CD4-positive, alpha-beta T cell treated with Interleukin-12 subunit alpha and Interleukin-12 subunit beta, for 1 hour (primary cell): Measurements from ENCODE around the gene SYCN.
"Not testable (repeated sequence)": the region's sequence is repeated elsewhere in the genome, so short reads cannot be mapped to it uniquely, and the experiment has no call there.

Experiments
- DNase-seq: peaks from one replicate; pipeline ENCODE4 v3.0.0-alpha.2; 2020

Gene SYCN

DNA sequence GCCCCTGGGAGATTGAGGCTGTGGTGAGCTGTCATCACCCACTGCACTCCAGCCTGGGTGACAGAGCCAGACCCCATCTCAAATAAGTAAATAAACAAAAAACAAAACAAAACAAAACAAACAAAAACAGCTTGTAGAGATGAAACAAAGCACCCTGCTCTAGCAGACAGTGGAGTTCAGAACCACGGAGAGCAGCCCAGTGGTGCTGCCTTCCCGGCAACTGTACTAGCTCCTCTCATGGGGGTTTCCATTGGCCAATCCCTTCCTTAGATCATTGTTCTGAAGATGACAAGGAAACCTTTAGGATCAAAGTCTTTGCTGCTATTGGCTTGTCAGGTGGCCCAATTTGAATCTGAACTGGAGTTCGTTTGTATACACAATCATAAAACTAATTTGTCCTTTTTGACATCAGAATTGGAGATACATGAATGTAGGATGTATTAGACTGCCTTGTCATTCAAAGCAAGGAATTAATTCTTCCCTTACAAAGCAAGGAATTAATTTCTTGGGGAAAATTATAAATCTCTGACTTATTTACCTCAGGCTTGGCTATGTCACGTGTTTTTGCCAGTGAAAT is 19.7 kb upstream of the SYCN start:
- DNase-seq, result no peak

- peak; percentile 20 for DNase-seq
Measured at GRCh38 chr19:39219108-39219507, 15.0 kb upstream of the SYCN start.

DNA sequence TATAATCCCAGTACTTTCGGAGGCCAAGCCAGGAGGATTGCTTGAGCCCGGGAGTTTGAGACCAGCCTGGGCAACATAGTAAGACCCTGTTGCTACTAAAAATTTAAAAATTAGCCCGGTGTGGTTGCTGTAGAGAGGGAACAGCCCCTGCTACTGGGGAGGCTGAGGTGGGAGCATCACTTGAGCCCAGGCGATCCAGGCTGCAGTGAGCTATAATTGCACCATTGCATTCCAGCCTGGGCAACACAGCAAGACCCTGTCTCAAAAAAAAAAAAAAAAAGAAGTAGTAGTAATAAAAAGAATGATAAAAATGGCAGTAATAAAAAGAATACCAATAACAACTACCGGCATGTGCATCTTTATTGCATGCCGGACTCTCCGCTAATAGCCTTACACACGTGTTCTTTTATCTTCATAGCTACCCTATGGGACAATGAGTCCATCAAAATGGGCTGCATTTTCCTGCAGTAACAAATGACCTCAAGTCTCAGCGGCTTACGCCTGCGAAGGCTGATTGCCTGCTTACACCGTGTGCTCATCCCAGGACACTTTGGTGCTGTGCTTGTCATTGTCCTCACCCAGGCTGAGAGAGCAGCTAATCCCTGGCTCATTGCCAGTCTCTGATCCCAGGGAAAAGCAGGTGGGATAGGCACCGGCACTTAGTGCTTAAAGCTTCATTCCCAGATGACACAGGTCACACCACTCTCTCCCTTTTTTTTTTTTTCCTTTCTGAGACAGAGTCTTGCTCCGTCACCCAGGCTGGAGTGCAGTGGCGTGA is 14.4 kb upstream of the SYCN start:
- no peak for DNase-seq

DNA sequence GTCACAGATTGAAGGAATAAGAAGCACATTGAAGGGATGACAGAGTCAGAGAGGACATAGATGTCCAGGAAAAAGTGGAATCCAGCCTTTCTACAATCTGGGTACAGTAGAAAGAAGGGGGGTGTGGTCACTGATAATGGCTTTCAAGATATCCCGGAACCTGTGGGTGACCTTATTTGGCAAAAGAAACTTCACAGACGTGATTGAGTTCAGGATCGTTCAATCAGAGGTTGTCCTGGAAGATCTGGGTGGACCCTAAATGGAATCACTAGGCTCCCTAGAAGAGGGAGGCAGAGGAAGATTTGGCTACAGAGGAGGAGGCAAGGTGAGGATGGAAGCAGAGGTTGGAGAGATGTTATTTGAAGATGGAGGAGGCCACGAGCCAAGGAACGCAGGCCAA is 13.0 kb upstream of the SYCN start:
- DNase-seq, result no peak

- not testable (repeated sequence) for DNase-seq
Measured at GRCh38 chr19:39215323-39215722, 11.3 kb upstream of the SYCN start.

DNA sequence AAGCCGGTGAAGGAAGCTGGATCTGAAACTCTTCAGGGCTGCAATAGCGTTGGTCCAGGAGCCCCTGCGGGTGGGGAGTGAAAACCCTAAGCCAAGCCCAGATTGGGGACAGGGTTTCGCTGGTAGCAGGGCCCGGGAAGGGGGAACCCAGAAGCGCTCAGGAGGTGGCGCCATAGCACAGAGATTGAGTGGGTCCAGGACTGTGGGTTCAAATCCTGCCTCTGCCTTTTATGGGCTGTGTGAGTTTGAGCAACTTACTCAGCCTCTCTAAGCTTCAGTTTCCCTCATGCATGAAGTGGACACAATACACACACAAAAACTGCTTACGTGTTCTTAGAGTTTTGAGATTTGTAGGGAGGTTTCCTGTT is 8.3 kb upstream of the SYCN start:
- peak; percentile 70 for DNase-seq

GRCh38 chr19:39211731-39212374 is 7.8 kb upstream of the SYCN start:
- no peak for DNase-seq

- no peak for DNase-seq
Measured at GRCh38 chr19:39209196-39209595, 5.1 kb upstream of the SYCN start.

GRCh38 chr19:39208175-39208795 is 4.2 kb upstream of the SYCN start:
- no peak for DNase-seq

- no peak for DNase-seq
Measured at GRCh38 chr19:39207293-39207836, 3.3 kb upstream of the SYCN start.

GRCh38 chr19:39206122-39206521 is 2.1 kb upstream of the SYCN start:
- DNase-seq, result no peak

GRCh38 chr19:39205449-39205764 is 1.3 kb upstream of the SYCN start:
- no peak for DNase-seq

DNA sequence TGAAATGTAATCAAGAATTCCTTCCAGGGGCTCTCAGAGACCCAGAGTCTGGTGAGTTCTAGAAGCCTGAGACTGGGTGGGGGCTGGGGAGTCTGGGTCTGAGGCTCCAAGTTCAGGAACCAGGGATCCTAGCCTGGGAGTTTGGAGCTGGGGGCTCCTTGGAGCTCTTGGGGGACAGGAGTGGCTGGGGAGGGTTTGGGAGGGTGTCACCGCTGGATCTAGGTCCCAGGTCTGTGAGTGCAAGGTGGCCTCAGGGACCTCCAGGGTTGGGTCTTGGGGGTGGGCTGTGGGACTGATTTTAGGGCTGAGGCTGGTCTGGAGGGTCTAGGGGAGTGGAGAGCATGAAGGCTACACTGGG is 1.1 kb downstream of the SYCN start:
- no peak for DNase-seq

- no peak for DNase-seq
Measured at GRCh38 chr19:39200803-39201115, 3.3 kb downstream of the SYCN start.

GRCh38 chr19:39200066-39200802 is 3.8 kb downstream of the SYCN start:
- no peak for DNase-seq

DNA sequence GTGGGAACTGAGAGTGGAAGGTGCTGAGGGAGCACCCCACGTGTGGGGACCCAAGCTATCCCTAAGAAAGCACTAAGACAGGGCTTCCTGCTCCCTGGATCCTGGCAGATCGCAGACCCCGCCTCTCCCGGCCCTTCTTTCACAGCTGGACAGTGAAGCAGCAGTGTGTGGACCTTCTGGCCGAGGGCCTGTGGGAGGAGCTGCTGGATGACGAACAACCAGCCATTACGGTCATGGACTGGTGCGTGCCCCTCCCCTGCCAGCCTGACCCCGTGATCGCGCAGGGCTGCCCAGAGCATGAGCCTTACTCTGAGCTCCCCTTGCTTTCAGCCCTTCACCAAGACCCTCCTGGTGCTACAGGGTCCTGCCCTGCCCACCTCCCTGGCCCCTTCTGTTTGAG is 5.0 kb downstream of the SYCN start:
- DNase-seq, result no peak

- DNase-seq, result no peak
Measured at GRCh38 chr19:39197808-39198207, 6.3 kb downstream of the SYCN start.

GRCh38 chr19:39196860-39197562 is 7.1 kb downstream of the SYCN start, which contains the start of gene NCCRP1:
NCCRP1 (plus strand) TSS chr19:39196964; CDS start chr19:39196983, 19 bp downstream.
- DNase-seq, result no peak

GRCh38 chr19:39196320-39196719 is 7.7 kb downstream of the SYCN start:
- DNase-seq, result no peak

- DNase-seq, result peak; percentile 17
Measured at GRCh38 chr19:39195755-39196154, 8.3 kb downstream of the SYCN start.

- DNase-seq, result no peak
Measured at GRCh38 chr19:39194832-39195542, 9.1 kb downstream of the SYCN start.

DNA sequence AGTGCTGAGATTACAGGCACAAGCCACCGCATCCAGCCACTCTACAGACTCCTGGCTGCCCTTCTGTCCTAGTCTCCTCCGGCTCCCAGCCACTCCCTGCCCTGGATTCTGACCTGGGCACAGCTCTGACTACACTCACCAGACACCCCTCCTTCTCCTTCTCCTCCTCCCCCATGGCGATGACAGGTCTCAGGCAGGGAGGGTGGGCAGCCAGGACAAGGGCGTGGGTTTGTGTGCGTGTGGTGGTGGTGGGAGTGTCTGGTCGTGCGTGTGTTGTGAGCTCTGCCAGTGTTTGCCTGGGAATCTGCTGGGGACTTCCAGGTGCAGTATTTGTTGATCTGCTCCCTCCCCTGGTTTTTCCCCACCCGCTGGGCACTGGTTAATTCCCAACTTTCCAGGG is 10.3 kb downstream of the SYCN start:
- DNase-seq, result no peak
